Gastrocnemius medialis (tissue), 4 donors: ENCODE data around the gene MAB21L2. TPM values are rescaled to one million over a fixed set of nuclear protein-coding genes. Genes with fewer than 3 reads are reported as not detected.
"Not testable (repeated sequence)": the region's sequence is repeated elsewhere in the genome, so short reads cannot be mapped to it uniquely, and the experiment has no call there.

Experiments
- ATAC-seq, 2 donors: fragments of 150-250 bp; one replicate each; pipeline ENCODE4 v1.9.1; 2016
- DNase-seq, 2 donors: peaks; one replicate each; pipeline ENCODE4 v3.0.0-alpha.2; 2019
- H3K27ac ChIP-seq, 4 donors: fragments of 200-600 bp; sonication (generic); 1 replicate in 1 of 4; 2 replicates in 3 of 4; pipeline ENCODE4 v1.5.1; 2016 to 2018; ENCODE audit warnings: mild to moderate bottlenecking in 2 of 4, moderate library complexity in 1 of 4
- H3K27me3 ChIP-seq, 3 donors: fragments of 200-600 bp; sonication (generic) in 2 of 3; 1 replicate in 1 of 3; 2 replicates in 2 of 3; pipeline versions ENCODE4 v1.5.1 to v1.6.0; 2016 to 2019; ENCODE audit warnings: mild to moderate bottlenecking in 1 of 3, moderate library complexity in 1 of 3
- H3K36me3 ChIP-seq, 2 donors: fragments of 200-600 bp; sonication (generic) in 1 of 2; one replicate each; pipeline ENCODE4 v1.5.1; 2017 to 2018
- H3K4me1 ChIP-seq, 2 donors: fragments of 200-600 bp; sonication (generic) in 1 of 2; one replicate each; pipeline ENCODE4 v1.5.1; 2016 to 2017; ENCODE audit warnings: mild to moderate bottlenecking in 2 of 2
- H3K4me3 ChIP-seq, 4 donors: fragments of 200-600 bp; sonication (generic) in 3 of 4; 1 replicate in 1 of 4; 2 replicates in 3 of 4; pipeline ENCODE4 v1.5.1; 2016 to 2019; ENCODE audit warnings: mild to moderate bottlenecking in 2 of 4
- H3K9me3 ChIP-seq, 3 donors: fragments of 200-600 bp; sonication (generic) in 2 of 3; 1 replicate in 1 of 3; 2 replicates in 2 of 3; pipeline ENCODE4 v1.5.1; 2016 to 2019
- POLR2A ChIP-seq, 2 donors: fragments of 450-650 bp; IDR thresholded peaks; one replicate each; pipeline ENCODE4 v1.6.1; 2017; ENCODE audit warnings: antibody characterized with exemption in 2 of 2, mild to moderate bottlenecking in 2 of 2, moderate library complexity in 2 of 2
- in situ Hi-C, 4 donors: fragments of 200-750 bp; cut with MboI; loops; one replicate each; pipeline versions ENCODE4 v1.15.0 to v1.8.0; 2017; ENCODE audit warnings: low sequenced_read_pairs in 4 of 4
- intact Hi-C: fragments of 100-400 bp; cut with DNase I; formaldehyde crosslinking; loops from one replicate; pipeline ENCODE4 v1.15.1; 2023; ENCODE audit warnings: low total_unique reads
- total RNA-seq, 4 donors: library from RNA; depleted of rRNA; stranded (reverse); fragments of >200 nt; gene quantifications; one replicate each; pipeline versions ENCODE4 v1.1.0 to v1.2.3, GENCODE V29; 2016
- TF ChIP-seq, protein P1 (sequence below), 5 experiments: fragments of 450-650 bp in 3 of 5; fragments of 200-600 bp in 2 of 5; sonication (generic) in 2 of 5; IDR thresholded peaks in 4 of 5; conservative IDR thresholded peaks in 1 of 5; 1 replicate in 4 of 5; 2 replicates in 1 of 5; pipeline ENCODE4 v1.5.1; 2016 to 2019; ENCODE audit warnings: antibody characterized with exemption in 5 of 5, mild to moderate bottlenecking in 3 of 5, moderate library complexity in 3 of 5

Gene MAB21L2
- total RNA-seq, 4 donors from 2014 or later, result 2.0 TPM; not detected in 3

DNA sequence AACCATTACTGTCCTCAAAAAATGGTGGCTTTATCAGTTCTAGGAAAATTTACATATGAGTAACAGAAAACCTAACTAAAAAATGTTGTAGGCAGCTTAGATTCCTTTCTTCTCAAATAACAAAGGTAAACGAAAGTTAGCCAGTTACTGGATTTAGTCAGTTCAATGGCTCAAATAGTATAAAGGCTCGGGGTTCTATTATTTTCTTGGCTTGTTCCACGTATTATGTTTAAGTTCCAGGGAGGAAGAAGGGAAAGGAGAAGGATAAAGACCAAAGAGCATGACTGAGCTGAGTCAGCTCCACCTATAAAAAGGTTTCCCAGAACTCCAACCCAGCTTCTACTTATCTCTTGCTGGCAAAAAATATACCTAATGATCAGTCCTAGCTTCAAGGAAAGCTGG is 41.0 kb upstream of the MAB21L2 start:
- no peaks in the 10 kb centered on the region for H3K36me3 ChIP-seq
- no peaks in the 10 kb centered on the region for H3K27me3 ChIP-seq
- H3K9me3 ChIP-seq, result no peaks in the 10 kb centered on the region
- ATAC-seq (no peak), DNase-seq (no peak)
- no peak overlapping the region for H3K4me3 ChIP-seq
- H3K4me1 ChIP-seq, result no peaks in the 10 kb centered on the region
- intact Hi-C loops, result no loop called here
- H3K27ac ChIP-seq, result no peak overlapping the region
- in situ Hi-C loops, result no loop called here
- no peak for TF ChIP-seq POLR2A (IDR thresholded peaks at IDR 0.05)
- TF ChIP-seq, protein P1, sequence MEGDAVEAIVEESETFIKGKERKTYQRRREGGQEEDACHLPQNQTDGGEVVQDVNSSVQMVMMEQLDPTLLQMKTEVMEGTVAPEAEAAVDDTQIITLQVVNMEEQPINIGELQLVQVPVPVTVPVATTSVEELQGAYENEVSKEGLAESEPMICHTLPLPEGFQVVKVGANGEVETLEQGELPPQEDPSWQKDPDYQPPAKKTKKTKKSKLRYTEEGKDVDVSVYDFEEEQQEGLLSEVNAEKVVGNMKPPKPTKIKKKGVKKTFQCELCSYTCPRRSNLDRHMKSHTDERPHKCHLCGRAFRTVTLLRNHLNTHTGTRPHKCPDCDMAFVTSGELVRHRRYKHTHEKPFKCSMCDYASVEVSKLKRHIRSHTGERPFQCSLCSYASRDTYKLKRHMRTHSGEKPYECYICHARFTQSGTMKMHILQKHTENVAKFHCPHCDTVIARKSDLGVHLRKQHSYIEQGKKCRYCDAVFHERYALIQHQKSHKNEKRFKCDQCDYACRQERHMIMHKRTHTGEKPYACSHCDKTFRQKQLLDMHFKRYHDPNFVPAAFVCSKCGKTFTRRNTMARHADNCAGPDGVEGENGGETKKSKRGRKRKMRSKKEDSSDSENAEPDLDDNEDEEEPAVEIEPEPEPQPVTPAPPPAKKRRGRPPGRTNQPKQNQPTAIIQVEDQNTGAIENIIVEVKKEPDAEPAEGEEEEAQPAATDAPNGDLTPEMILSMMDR (IDR thresholded peaks at IDR 0.05 in 4 of 5, conservative IDR thresholded peaks at IDR 0.05 in 1 of 5), result no peak

DNA sequence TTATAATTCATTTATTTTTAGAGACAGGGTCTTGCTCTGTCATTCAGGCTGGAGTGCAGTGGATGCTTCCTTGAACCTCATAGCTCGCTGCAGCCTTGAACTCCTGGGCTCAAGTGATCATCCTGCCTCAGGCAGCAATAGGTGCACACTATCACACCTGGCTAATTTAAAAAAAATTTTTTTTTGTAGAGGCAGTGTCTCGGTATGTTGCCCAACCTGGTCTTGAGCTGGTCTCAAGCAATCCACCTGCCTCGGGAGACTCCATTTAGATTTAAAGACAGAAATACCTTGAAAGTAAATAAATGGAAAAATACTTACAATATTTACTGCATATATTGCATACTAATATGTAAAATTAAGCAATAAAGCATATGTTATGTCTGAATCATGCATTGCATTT is 40.3 kb upstream of the MAB21L2 start:
- Histone ChIP-seq H3K4me1 (no peaks in the 10 kb centered on the region), H3K9me3 (no peaks in the 10 kb centered on the region), H3K4me3 (no peak overlapping the region), H3K27ac (no peak overlapping the region), H3K27me3 (no peaks in the 10 kb centered on the region), H3K36me3 (no peaks in the 10 kb centered on the region)
- TF ChIP-seq, protein P1 (IDR thresholded peaks at IDR 0.05 in 4 of 5, conservative IDR thresholded peaks at IDR 0.05 in 1 of 5), result no peak
- no peak for TF ChIP-seq POLR2A (IDR thresholded peaks at IDR 0.05)
- DNase-seq (no peak), ATAC-seq (no peak)
- in situ Hi-C loops (no loop called here), intact Hi-C loops (no loop called here)

DNA sequence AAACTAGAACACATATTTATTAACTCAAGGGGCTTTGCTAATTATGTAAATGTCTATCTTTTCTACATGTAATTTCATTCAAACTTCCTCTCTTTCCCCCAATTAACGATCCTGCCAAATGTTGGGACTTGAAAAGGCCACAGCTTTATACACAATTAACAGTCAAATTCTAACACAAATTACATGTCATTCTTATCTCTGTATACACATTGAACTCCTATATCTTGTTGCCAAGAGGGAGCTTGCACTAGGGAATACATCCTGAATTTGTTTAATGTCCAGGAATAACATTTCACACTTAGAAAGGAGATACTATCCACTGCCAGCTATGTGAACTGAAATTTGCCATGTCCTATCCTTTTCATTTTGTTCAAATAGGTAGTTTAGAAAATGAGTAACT is 38.9 kb upstream of the MAB21L2 start:
- in situ Hi-C loops, result no loop called here
- no peaks in the 10 kb centered on the region for H3K27me3 ChIP-seq
- H3K36me3 ChIP-seq, result no peaks in the 10 kb centered on the region
- no peak for DNase-seq
- no peak overlapping the region for H3K4me3 ChIP-seq
- no peak overlapping the region for H3K27ac ChIP-seq
- no peaks in the 10 kb centered on the region for H3K9me3 ChIP-seq
- H3K4me1 ChIP-seq, result no peaks in the 10 kb centered on the region
- ATAC-seq, result no peak
- intact Hi-C loops, result no loop called here
- no peak for TF ChIP-seq POLR2A (IDR thresholded peaks at IDR 0.05)
- TF ChIP-seq, protein P1 (IDR thresholded peaks at IDR 0.05 in 4 of 5, conservative IDR thresholded peaks at IDR 0.05 in 1 of 5), result no peak

DNA sequence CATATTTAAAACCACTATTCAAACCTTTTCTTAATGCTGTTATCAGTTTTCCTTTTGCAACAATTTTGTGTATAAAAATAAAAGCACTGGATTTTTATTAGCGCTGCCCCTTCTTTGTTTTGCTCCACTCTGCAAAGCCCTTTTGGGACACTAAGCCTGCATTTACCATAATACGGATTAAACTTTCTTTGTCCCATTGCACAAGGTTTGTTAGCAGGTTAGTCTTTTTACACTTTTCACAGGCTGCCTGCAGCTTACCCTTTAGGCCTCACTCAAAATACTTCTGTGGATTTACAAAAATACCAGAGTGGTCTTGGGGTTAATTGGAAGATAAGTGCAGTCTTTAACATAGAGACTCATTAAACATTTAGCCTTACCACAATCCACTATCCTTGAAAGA is 35.7 kb upstream of the MAB21L2 start:
- in situ Hi-C loops, result no loop called here
- no peaks in the 10 kb centered on the region for H3K27me3 ChIP-seq
- TF ChIP-seq, protein P1 (IDR thresholded peaks at IDR 0.05 in 4 of 5, conservative IDR thresholded peaks at IDR 0.05 in 1 of 5), result no peak
- no peak for TF ChIP-seq POLR2A (IDR thresholded peaks at IDR 0.05)
- no peaks in the 10 kb centered on the region for H3K9me3 ChIP-seq
- H3K27ac ChIP-seq, result no peak overlapping the region
- H3K36me3 ChIP-seq, result no peaks in the 10 kb centered on the region
- ATAC-seq (no peak), DNase-seq (no peak)
- intact Hi-C loops, result no loop called here
- H3K4me3 ChIP-seq, result no peak overlapping the region
- no peaks in the 10 kb centered on the region for H3K4me1 ChIP-seq

DNA sequence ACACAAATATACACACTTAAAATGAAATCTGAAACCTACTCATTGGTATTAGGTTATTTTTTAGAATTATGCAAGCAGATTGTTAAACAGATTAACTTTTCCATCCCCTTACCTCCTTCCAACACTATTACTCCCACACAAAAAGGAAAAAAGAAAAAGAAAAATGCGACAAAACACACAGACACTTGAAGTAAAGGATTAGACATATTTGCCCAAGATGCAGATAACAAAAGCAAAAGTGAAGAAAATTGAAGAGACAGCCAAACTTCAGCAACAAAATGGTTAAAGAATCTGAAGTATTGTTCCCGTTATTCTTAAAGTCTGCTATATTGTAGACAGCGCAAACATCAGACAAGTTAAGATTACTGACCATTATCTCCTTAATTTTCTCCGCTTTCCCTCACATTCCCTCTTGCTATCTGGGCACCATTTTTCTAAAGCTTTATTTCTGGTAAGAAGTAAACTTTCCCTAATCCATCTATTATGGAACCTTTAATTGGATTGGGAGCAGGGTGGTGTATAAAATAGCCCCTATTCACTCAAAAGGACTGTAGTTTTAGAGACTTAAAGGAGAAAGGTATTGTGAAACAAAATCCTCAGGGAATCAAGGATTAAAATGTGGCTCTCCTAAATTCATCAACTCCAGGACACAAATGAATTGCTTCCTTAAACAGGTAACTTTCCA is 34.7 kb upstream of the MAB21L2 start:
- no peaks in the 10 kb centered on the region for H3K27me3 ChIP-seq
- ATAC-seq (no peak), DNase-seq (no peak)
- in situ Hi-C loops (no loop called here), intact Hi-C loops (no loop called here)
- no peak overlapping the region for H3K27ac ChIP-seq
- no peaks in the 10 kb centered on the region for H3K9me3 ChIP-seq
- H3K4me3 ChIP-seq, result no peak overlapping the region
- TF ChIP-seq, protein P1 (IDR thresholded peaks at IDR 0.05 in 4 of 5, conservative IDR thresholded peaks at IDR 0.05 in 1 of 5), result no peak
- TF ChIP-seq POLR2A (IDR thresholded peaks at IDR 0.05), result no peak
- H3K4me1 ChIP-seq, result no peaks in the 10 kb centered on the region
- no peaks in the 10 kb centered on the region for H3K36me3 ChIP-seq

DNA sequence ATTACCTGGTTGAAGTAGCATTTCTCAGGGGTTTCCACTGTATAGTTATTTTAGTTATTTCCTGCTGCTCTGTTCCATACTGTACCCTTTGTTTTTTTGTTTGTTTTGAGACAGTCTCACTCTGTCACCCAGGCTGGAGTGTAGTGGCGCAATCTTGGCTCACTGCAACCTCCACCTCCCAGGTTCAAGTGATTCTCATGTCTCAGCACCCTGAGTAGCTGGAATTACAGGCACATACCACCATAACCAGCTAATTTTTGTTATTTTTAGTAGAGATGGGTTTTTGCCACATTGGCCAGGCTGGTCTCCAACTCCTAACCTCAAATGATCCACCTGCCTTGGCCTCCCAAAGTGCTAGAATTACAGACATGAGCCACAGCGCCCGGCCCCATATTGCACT is 24.1 kb upstream of the MAB21L2 start:
- H3K27me3 ChIP-seq, ATAC-seq, H3K36me3 ChIP-seq, H3K4me1 ChIP-seq, in situ Hi-C loops, H3K9me3 ChIP-seq, H3K4me3 ChIP-seq, H3K27ac ChIP-seq, intact Hi-C loops, DNase-seq: not testable (repeated sequence)
